ENCODE measurements around the gene NDUFAF2. TPM values are rescaled to one million over a fixed set of nuclear protein-coding genes. Genes with fewer than 3 reads are reported as not detected.

The NDUFAF2 gene
- total and polyA plus RNA-seq, 2 of the 8 experiments (the other 6 are each of a cell fraction or from before 2014, with no cell fraction given) = 10.7 to 46.5 TPM

DNA sequence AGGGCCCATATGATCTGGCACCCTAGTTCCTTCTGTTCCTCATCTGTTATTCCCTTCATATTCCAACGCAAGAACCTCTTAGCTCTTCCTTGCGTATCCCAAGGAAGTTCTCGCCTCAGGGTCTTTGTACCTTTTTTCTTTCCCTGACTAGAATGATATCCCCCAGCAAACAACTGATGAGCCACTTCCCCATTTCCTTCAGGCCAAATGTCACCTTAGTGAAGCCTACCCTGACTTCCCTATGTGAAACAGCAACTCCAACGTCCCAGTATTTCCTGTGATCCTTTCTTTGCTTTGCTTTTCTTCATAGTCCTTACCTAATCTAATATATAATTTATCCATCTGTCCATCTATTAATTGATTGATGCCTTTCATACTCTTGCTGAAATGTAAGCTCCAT lies 48.0 kb upstream of the NDUFAF2 start:
- H2BK12ac ChIP-seq (ENCODE audit: low read depth, low read length) = no peak overlapping the region
- no peaks in the 10 kb centered on the region for H3K23me2 ChIP-seq (ENCODE audit: low read depth, low read length)
- peaks cover 0 to 2% (median under 1%) of the 10 kb centered on the region in 4 experiments; a peak in 3 of 7 replicates for H3K4me1 ChIP-seq (replicated peaks in 1 of 4; ENCODE audit: control insufficient read depth in 3 of 4, insufficient read depth in 4 of 4, low read length in 3 of 4)
- H3K4me2 ChIP-seq (ENCODE audit: insufficient read depth in 1 of 2, low read depth in 2 of 2, low read length in 2 of 2) = no peak overlapping the region
- CTCF ChIA-PET (ENCODE audit: partially characterized antibody) = interaction anchor here (0.6 kb wide), 2 partner anchors 42 to 451 kb away, joined by 3 read pairs; no protein-coding TSS in a partner anchor
- no peaks in the 10 kb centered on the region for H3K9me3 ChIP-seq (ENCODE audit: insufficient read depth in 2 of 2, low read depth in 1 of 2, low read length in 1 of 2)
- DNase-seq (ENCODE audit: low read depth in 1 of 2, low spot score in 2 of 2) = no peak
- no peak overlapping the region for H4K5ac ChIP-seq (ENCODE audit: insufficient read length, low read depth, low read length)
- H2BK15ac ChIP-seq (ENCODE audit: low read length) = no peak overlapping the region
- H3K23ac ChIP-seq (ENCODE audit: insufficient read length) = no peak overlapping the region
- H2BK120ac ChIP-seq (replicated peaks; ENCODE audit: low read depth, low read length) = no peak overlapping the region
- TF ChIP-seq SUZ12 (IDR thresholded peaks at IDR 0.05; ENCODE audit: low read length) (no peak), TCF12 (IDR thresholded peaks at IDR 0.05; ENCODE audit: low read depth, low read length) (no peak), NRF1 (IDR thresholded peaks at IDR 0.05; ENCODE audit: low read depth, low read length) (no peak)
- H3K56ac ChIP-seq (replicated peaks; ENCODE audit: insufficient read length, low read depth, low read length) = no peak overlapping the region
- POLR2A ChIA-PET (ENCODE audit: partially characterized antibody) = no interaction called here
- no peak overlapping the region for H3K4me3 ChIP-seq (ENCODE audit: extremely low read depth in 1 of 4, insufficient read depth in 2 of 4, low read depth in 3 of 4, low read length in 4 of 4)
- no peaks in the 10 kb centered on the region for H3K79me2 ChIP-seq (ENCODE audit: control insufficient read depth in 1 of 2, insufficient read depth in 2 of 2, low read length in 2 of 2)
- H3K79me1 ChIP-seq (ENCODE audit: low read depth, low read length) = no peaks in the 10 kb centered on the region
- no peak overlapping the region for H2BK5ac ChIP-seq (ENCODE audit: low read depth, low read length)
- H2AK5ac ChIP-seq (ENCODE audit: low read depth, low read length) = no peak overlapping the region
- no peak overlapping the region for H3K4ac ChIP-seq (replicated peaks; ENCODE audit: insufficient read length, low read depth, low read length)
- WGBS, 2 experiments (ENCODE audit: extremely low coverage in 1 of 2, insufficient coverage in 1 of 2, insufficient read length in 1 of 2, insufficient replicate concordance in 2 of 2, low coverage in 1 of 2, low lambda C conversion rate in 2 of 2, missing lambda C conversion rate in 1 of 2) = 85% methylated on average over 4 of the region's 4 CpGs; no CpG with 5 or more reads in 1 of the 2 experiments
- no peak overlapping the region for H4K91ac ChIP-seq (replicated peaks; ENCODE audit: insufficient read length, low read length)
- H2AFZ ChIP-seq (ENCODE audit: low read length) = no peak overlapping the region
- no peak overlapping the region for H2BK20ac ChIP-seq (ENCODE audit: low read length)
- no peak for FAIRE-seq
- no peaks in the 10 kb centered on the region for H3K27me3 ChIP-seq (replicated peaks in 1 of 4; ENCODE audit: control insufficient read depth in 3 of 4, extremely low read depth in 1 of 4, insufficient read depth in 3 of 4, low read length in 3 of 4)
- H4K8ac ChIP-seq (ENCODE audit: extremely low read depth, insufficient read depth, low read length) = no peak overlapping the region
- H3K36me3 ChIP-seq (ENCODE audit: control insufficient read depth in 2 of 4, insufficient read depth in 4 of 4, low read length in 3 of 4) = peaks cover 0 to 29% (median 13%) of the 10 kb centered on the region in 4 experiments; a peak in 5 of 8 replicates
- no peak overlapping the region for H3K14ac ChIP-seq (ENCODE audit: insufficient read length)
- no peak overlapping the region for H3K9ac ChIP-seq (replicated peaks in 1 of 4; ENCODE audit: extremely low read depth in 1 of 4, low read depth in 3 of 4, low read length in 3 of 4)
- no peak overlapping the region for H3K27ac ChIP-seq (ENCODE audit: low read depth, low read length)
- no peaks in the 10 kb centered on the region for H4K20me1 ChIP-seq (replicated peaks in 1 of 2; ENCODE audit: control insufficient read depth in 1 of 2, insufficient read depth in 2 of 2, low read length in 2 of 2)
- H3K18ac ChIP-seq (ENCODE audit: extremely low read depth, low read length) = no peak overlapping the region
